ENCODE data around the gene TMEM69. TPM values are rescaled to one million over a fixed set of nuclear protein-coding genes. Genes with fewer than 3 reads are reported as not detected.

Gene TMEM69
- total and polyA plus RNA-seq, 2 of the 8 experiments (the other 6 are each of a cell fraction or from before 2014, with no cell fraction given), result 39.0 to 123 TPM

- POLR2A ChIA-PET (ENCODE audit: partially characterized antibody), result interaction anchor here (1.5 to 2.5 kb wide), 2 partner anchors 10 to 14 kb away, joined by 6 to 11 read pairs; no protein-coding TSS in a partner anchor
- Histone ChIP-seq H3K4me2 (ENCODE audit: insufficient read depth in 1 of 2, low read depth in 2 of 2, low read length in 2 of 2) (peak overlapping the region in 1 of 2 experiments; percentile 14; a peak in 2 of 4 replicates), H3K9me3 (ENCODE audit: insufficient read depth in 2 of 2, low read depth in 1 of 2, low read length in 1 of 2) (no peaks in the 10 kb centered on the region), H2BK5ac (ENCODE audit: low read depth, low read length) (no peak overlapping the region), H3K79me2 (ENCODE audit: control insufficient read depth in 1 of 2, insufficient read depth in 2 of 2, low read length in 2 of 2) (peaks cover 37 to 84% of the 10 kb centered on the region in 2 experiments), H3K4me1 (replicated peaks in 1 of 4; ENCODE audit: control insufficient read depth in 3 of 4, insufficient read depth in 4 of 4, low read length in 3 of 4) (peaks cover 0 to 19% (median 6%) of the 10 kb centered on the region in 4 experiments; a peak in 6 of 7 replicates), H2BK120ac (replicated peaks; ENCODE audit: low read depth, low read length) (no peak overlapping the region), H3K18ac (ENCODE audit: extremely low read depth, low read length) (no peak overlapping the region), H2BK12ac (ENCODE audit: low read depth, low read length) (no peak overlapping the region), H3K9ac (replicated peaks in 1 of 4; ENCODE audit: extremely low read depth in 1 of 4, low read depth in 3 of 4, low read length in 3 of 4) (no peak overlapping the region), H3K14ac (ENCODE audit: insufficient read length) (no peak overlapping the region), H3K4ac (replicated peaks; ENCODE audit: insufficient read length, low read depth, low read length) (no peak overlapping the region), H2BK20ac (ENCODE audit: low read length) (no peak overlapping the region), H3K4me3 (ENCODE audit: extremely low read depth in 1 of 4, insufficient read depth in 2 of 4, low read depth in 3 of 4, low read length in 4 of 4) (no peak overlapping the region), H2AK5ac (ENCODE audit: low read depth, low read length) (no peak overlapping the region), H4K20me1 (replicated peaks in 1 of 2; ENCODE audit: control insufficient read depth in 1 of 2, insufficient read depth in 2 of 2, low read length in 2 of 2) (peaks cover 9 to 14% of the 10 kb centered on the region in 2 experiments), H3K23me2 (ENCODE audit: low read depth, low read length) (peaks cover 7% of the 10 kb centered on the region), H3K56ac (replicated peaks; ENCODE audit: insufficient read length, low read depth, low read length) (no peak overlapping the region), H4K5ac (ENCODE audit: insufficient read length, low read depth, low read length) (no peak overlapping the region), H3K27me3 (replicated peaks in 1 of 4; ENCODE audit: control insufficient read depth in 3 of 4, extremely low read depth in 1 of 4, insufficient read depth in 3 of 4, low read length in 3 of 4) (no peaks in the 10 kb centered on the region), H4K91ac (replicated peaks; ENCODE audit: insufficient read length, low read length) (no peak overlapping the region), H3K79me1 (ENCODE audit: low read depth, low read length) (no peaks in the 10 kb centered on the region), H2BK15ac (ENCODE audit: low read length) (no peak overlapping the region), H3K23ac (ENCODE audit: insufficient read length) (no peak overlapping the region), H3K36me3 (ENCODE audit: control insufficient read depth in 2 of 4, insufficient read depth in 4 of 4, low read length in 3 of 4) (no peaks in the 10 kb centered on the region), H4K8ac (ENCODE audit: extremely low read depth, insufficient read depth, low read length) (no peak overlapping the region), H2AFZ (ENCODE audit: low read length) (no peak overlapping the region), H3K27ac (ENCODE audit: low read depth, low read length) (no peak overlapping the region)
- no peak for TF ChIP-seq CEBPB (IDR thresholded peaks at IDR 0.05; ENCODE audit: low read depth, low read length)
- no peak for TF ChIP-seq SIRT6 (IDR thresholded peaks at IDR 0.05; ENCODE audit: low read length)
- TF ChIP-seq ASH2L (IDR thresholded peaks at IDR 0.05; ENCODE audit: low read length), result no peak
- no peak for TF ChIP-seq CTBP2 (IDR thresholded peaks at IDR 0.05; ENCODE audit: borderline replicate concordance, insufficient read depth, insufficient read length, low read length)
- FAIRE-seq (no peak), DNase-seq (ENCODE audit: low read depth in 1 of 2, low spot score in 2 of 2) (no peak)
- WGBS, 2 experiments (ENCODE audit: extremely low coverage in 1 of 2, insufficient coverage in 1 of 2, insufficient read length in 1 of 2, insufficient replicate concordance in 2 of 2, low coverage in 1 of 2, low lambda C conversion rate in 2 of 2, missing lambda C conversion rate in 1 of 2), result 77% methylated on average over 5 of the region's 6 CpGs; no CpG with 5 or more reads in 1 of the 2 experiments
- CTCF ChIA-PET (ENCODE audit: partially characterized antibody), result interaction anchor here (0.7 to 1.5 kb wide), 2 partner anchors 163 to 197 kb away, joined by 3 read pairs; no protein-coding TSS in a partner anchor
These were observed 5.0 kb upstream of the TMEM69 start for GRCh38 chr1:45682942-45683341.
